Suprapubic skin (tissue), 3 donors: ENCODE measurements around the gene NUP42.

Experiments used
- POLR2A ChIP-seq, 2 donors: fragments of 450-650 bp; IDR thresholded peaks; one replicate each; pipeline ENCODE4 v1.6.1; 2017; ENCODE audit warnings: antibody characterized with exemption in 2 of 2, mild to moderate bottlenecking in 2 of 2, moderate library complexity in 2 of 2
- TF ChIP-seq, protein P1 (sequence below), 2 donors: fragments of 200-600 bp in 1 of 2; fragments of 450-650 bp in 1 of 2; sonication (generic) in 1 of 2; IDR thresholded peaks; one replicate each; pipeline ENCODE4 v1.5.1; 2016 to 2019; ENCODE audit warnings: antibody characterized with exemption in 2 of 2, mild to moderate bottlenecking in 1 of 2, moderate library complexity in 1 of 2

DNA sequence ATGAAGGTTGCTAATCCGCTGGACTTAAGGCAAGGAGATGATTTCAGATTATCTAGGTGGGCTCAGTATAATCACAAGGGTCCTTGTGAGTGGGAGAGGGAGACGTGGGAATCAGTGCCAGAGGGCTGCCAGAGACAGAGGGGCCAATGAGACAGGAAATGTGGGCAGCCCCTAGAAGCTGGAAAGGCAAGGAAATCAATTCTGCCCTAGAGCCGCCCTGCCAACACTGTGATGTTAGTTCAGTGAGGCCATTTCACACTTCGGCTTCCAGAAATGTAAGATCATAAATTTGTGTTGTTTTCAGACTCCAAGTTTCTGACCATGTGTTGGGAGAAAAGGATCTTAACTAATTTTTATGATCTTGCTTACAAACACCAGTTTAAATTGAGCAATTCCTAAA is 61.1 kb downstream of the NUP42 start:
- TF ChIP-seq, protein P1, sequence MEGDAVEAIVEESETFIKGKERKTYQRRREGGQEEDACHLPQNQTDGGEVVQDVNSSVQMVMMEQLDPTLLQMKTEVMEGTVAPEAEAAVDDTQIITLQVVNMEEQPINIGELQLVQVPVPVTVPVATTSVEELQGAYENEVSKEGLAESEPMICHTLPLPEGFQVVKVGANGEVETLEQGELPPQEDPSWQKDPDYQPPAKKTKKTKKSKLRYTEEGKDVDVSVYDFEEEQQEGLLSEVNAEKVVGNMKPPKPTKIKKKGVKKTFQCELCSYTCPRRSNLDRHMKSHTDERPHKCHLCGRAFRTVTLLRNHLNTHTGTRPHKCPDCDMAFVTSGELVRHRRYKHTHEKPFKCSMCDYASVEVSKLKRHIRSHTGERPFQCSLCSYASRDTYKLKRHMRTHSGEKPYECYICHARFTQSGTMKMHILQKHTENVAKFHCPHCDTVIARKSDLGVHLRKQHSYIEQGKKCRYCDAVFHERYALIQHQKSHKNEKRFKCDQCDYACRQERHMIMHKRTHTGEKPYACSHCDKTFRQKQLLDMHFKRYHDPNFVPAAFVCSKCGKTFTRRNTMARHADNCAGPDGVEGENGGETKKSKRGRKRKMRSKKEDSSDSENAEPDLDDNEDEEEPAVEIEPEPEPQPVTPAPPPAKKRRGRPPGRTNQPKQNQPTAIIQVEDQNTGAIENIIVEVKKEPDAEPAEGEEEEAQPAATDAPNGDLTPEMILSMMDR (IDR thresholded peaks at IDR 0.05): no peak
- TF ChIP-seq POLR2A (IDR thresholded peaks at IDR 0.05): no peak
